Neural progenitor cell (in vitro differentiated cells): ENCODE results near the gene HS3ST5.

ENCODE experiments used
- CTCF ChIP-seq: fragments of 200-600 bp; sonication (generic); IDR thresholded peaks from 2 replicates; pipeline ENCODE4 v1.5.1; 2017; ENCODE audit warnings: antibody characterized with exemption, mild to moderate bottlenecking
- EZH2phosphoT487 ChIP-seq: fragments of 200-600 bp; sonication (generic); IDR thresholded peaks from 2 replicates; pipeline ENCODE4 v1.6.1; 2017; ENCODE audit warnings: antibody characterized with exemption

GRCh38 chr6:114042267-114043016 is 300.4 kb downstream of the HS3ST5 start:
- TF ChIP-seq CTCF, result no peak
- no peak for TF ChIP-seq EZH2phosphoT487
